HL-60 (cell line): ENCODE measurements around the gene SBSN.

ENCODE experiments used
- DNase-seq, 2 experiments: peaks; one replicate each; pipeline ENCODE4 v3.0.0-alpha.2; 2010 to 2020; ENCODE audit warnings: low read depth in 1 of 2, low spot score in 1 of 2
- H3K27ac ChIP-seq: fragments of 250-450 bp; sonication (Bioruptor Pico); replicated peaks from 2 replicates; pipeline ENCODE4 v1.5.1; 2020; ENCODE audit warnings: mild to moderate bottlenecking, moderate library complexity
- H3K27me3 ChIP-seq: fragments of 250-450 bp; sonication (Bioruptor Pico); 2 replicates; pipeline ENCODE4 v1.5.1; 2021; ENCODE audit warnings: mild to moderate bottlenecking, moderate library complexity; ENCODE audit not compliant: insufficient read depth, poor library complexity, severe bottlenecking
- H3K4me3 ChIP-seq: replicated peaks from 2 replicates; pipeline ENCODE4 v1.5.1; 2011; ENCODE audit warnings: mild to moderate bottlenecking, control low read depth, low read length; ENCODE audit not compliant: insufficient read depth
- GABPA ChIP-seq: IDR thresholded peaks from 2 replicates; pipeline ENCODE4 v1.6.1; 2012; ENCODE audit warnings: low read depth
- POLR2AphosphoS5 ChIP-seq: IDR thresholded peaks from 2 replicates; pipeline ENCODE4 v1.6.1; 2012; ENCODE audit warnings: low read depth
- SPI1 ChIP-seq: IDR thresholded peaks from 2 replicates; pipeline ENCODE4 v1.6.1; 2012; ENCODE audit warnings: low read depth, mild to moderate bottlenecking, borderline replicate concordance
- TF ChIP-seq, protein P1 (sequence below): IDR thresholded peaks from 2 replicates; pipeline ENCODE4 v1.6.1; 2012; ENCODE audit warnings: low read depth; ENCODE audit not compliant: insufficient replicate concordance
- TF ChIP-seq, protein P2 (sequence below): IDR thresholded peaks from one replicate; pipeline ENCODE4 v1.5.1; 2011; ENCODE audit warnings: low read length, control low read depth, inconsistent platforms; ENCODE audit not compliant: insufficient read depth

The SBSN gene

DNA sequence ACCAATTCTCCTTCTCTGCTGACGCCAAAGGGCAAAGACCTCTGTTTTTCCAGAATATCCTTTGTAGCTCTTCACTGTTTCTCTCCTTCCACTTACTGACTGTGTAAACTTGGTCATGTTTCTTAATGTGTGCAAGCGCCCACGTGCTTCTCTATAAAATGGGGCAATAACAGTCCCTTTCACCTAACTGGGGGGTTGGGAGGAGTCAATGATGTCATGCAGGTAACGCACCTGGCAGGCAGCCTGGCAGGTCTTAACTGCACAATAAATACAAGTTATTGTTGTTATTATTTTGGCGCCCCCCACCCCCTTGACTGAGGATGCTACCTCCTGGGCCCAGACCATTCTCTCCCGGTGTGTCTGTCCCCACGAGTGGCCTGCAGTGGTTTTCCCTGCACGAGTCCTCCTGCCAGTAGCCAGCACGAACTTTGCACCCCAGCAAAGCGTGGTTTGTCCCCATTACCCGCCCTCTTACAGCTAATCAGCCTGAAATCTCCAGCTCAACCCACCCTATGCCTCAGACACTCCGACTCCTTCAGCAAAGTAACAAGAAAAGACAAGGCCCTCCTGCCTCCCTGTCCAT is 5.3 kb downstream of the SBSN start:
- H3K27me3 ChIP-seq: peaks cover 2% of the 10 kb centered on the region
- TF ChIP-seq SPI1 (no peak), POLR2AphosphoS5 (no peak), GABPA (no peak)
- TF ChIP-seq, protein P1, sequence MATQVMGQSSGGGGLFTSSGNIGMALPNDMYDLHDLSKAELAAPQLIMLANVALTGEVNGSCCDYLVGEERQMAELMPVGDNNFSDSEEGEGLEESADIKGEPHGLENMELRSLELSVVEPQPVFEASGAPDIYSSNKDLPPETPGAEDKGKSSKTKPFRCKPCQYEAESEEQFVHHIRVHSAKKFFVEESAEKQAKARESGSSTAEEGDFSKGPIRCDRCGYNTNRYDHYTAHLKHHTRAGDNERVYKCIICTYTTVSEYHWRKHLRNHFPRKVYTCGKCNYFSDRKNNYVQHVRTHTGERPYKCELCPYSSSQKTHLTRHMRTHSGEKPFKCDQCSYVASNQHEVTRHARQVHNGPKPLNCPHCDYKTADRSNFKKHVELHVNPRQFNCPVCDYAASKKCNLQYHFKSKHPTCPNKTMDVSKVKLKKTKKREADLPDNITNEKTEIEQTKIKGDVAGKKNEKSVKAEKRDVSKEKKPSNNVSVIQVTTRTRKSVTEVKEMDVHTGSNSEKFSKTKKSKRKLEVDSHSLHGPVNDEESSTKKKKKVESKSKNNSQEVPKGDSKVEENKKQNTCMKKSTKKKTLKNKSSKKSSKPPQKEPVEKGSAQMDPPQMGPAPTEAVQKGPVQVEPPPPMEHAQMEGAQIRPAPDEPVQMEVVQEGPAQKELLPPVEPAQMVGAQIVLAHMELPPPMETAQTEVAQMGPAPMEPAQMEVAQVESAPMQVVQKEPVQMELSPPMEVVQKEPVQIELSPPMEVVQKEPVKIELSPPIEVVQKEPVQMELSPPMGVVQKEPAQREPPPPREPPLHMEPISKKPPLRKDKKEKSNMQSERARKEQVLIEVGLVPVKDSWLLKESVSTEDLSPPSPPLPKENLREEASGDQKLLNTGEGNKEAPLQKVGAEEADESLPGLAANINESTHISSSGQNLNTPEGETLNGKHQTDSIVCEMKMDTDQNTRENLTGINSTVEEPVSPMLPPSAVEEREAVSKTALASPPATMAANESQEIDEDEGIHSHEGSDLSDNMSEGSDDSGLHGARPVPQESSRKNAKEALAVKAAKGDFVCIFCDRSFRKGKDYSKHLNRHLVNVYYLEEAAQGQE: no peak
- TF ChIP-seq, protein P2, sequence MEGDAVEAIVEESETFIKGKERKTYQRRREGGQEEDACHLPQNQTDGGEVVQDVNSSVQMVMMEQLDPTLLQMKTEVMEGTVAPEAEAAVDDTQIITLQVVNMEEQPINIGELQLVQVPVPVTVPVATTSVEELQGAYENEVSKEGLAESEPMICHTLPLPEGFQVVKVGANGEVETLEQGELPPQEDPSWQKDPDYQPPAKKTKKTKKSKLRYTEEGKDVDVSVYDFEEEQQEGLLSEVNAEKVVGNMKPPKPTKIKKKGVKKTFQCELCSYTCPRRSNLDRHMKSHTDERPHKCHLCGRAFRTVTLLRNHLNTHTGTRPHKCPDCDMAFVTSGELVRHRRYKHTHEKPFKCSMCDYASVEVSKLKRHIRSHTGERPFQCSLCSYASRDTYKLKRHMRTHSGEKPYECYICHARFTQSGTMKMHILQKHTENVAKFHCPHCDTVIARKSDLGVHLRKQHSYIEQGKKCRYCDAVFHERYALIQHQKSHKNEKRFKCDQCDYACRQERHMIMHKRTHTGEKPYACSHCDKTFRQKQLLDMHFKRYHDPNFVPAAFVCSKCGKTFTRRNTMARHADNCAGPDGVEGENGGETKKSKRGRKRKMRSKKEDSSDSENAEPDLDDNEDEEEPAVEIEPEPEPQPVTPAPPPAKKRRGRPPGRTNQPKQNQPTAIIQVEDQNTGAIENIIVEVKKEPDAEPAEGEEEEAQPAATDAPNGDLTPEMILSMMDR: no peak
- DNase-seq: no peak
- no peak overlapping the region for H3K27ac ChIP-seq
- no peak overlapping the region for H3K4me3 ChIP-seq

DNA sequence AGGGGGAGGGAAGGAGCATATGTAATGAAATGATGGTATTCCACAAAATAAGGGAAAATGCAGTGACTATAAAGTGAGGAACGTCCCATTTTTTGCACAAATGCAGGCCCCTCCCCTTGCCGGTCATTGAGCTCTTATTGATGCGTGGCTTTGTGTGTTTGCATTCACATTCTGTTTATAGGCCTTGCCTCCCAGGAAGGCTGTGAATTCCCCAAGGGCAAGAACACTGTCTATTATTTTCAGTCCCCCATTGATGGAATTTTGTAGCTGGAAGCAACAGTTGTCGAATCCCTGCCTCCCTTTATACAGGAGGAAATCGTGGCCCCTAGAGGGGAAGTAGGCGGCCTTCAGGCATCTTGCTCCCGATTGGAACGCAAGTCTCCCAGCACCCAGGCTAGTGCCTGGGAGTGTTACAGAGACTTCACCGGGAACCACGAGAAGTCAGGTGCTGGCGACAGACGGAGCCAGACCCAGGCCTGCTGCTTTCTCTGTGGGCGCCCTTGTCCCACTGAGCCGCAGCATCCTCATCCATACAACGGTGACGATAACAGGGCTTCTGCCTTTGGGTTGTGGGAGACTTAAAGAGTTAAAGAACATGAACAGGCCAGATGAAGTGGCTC is 6.9 kb downstream of the SBSN start:
- no peak for DNase-seq
- TF ChIP-seq, protein P1: no peak
- no peak for TF ChIP-seq GABPA
- TF ChIP-seq POLR2AphosphoS5: no peak
- no peak for TF ChIP-seq SPI1
- TF ChIP-seq, protein P2: no peak
- Histone ChIP-seq H3K27ac (no peak overlapping the region), H3K4me3 (no peak overlapping the region), H3K27me3 (peaks cover 2% of the 10 kb centered on the region)

DNA sequence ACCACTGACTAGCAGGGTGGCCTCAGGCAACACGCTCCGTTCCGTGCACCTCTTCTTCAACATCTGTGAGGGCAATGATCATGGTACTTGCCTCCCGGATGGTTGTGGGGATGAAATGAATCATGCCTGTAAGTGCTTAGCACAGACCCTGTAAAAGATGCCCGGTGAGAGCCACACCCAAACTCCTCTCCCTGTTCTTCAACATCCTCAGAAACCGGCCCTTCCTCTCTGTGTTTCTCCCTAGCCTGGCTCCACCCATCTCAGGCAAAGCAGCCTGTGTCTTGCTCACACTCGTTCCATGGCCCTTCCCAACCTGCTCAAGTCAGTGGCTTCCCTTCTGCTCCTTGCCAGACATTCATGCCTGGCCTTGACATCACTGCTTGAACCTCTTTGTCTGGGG is 8.8 kb downstream of the SBSN start:
- no peak for DNase-seq
- H3K4me3 ChIP-seq: no peak overlapping the region
- TF ChIP-seq GABPA (no peak), SPI1 (no peak), POLR2AphosphoS5 (no peak)
- TF ChIP-seq, protein P1: no peak
- TF ChIP-seq, protein P2: no peak
- no peak overlapping the region for H3K27ac ChIP-seq
- peaks cover 2% of the 10 kb centered on the region for H3K27me3 ChIP-seq
